ENCODE data around the gene DTWD1.

GRCh38 chr15:49664716-49665115 lies 43.9 kb downstream of the DTWD1 start:
- TF ChIP-seq CTCF (IDR thresholded peaks at IDR 0.05) = no peak
- TF ChIP-seq POLR2A (IDR thresholded peaks at IDR 0.05) = no peak
